HG03439 (cell line): Measurements from ENCODE around the gene RPUSD2.
"Not testable (repeated sequence)": the region's sequence is repeated elsewhere in the genome, so short reads cannot be mapped to it uniquely, and the experiment has no call there.

ENCODE experiments used
- ATAC-seq: cut with Tn5 transposase; IDR thresholded peaks from one replicate; pipeline ENCODE4 v1.9.1; 2021; ENCODE audit warnings: mild to moderate bottlenecking, moderate library complexity; ENCODE audit not compliant: unreplicated experiment

RPUSD2 gene

DNA sequence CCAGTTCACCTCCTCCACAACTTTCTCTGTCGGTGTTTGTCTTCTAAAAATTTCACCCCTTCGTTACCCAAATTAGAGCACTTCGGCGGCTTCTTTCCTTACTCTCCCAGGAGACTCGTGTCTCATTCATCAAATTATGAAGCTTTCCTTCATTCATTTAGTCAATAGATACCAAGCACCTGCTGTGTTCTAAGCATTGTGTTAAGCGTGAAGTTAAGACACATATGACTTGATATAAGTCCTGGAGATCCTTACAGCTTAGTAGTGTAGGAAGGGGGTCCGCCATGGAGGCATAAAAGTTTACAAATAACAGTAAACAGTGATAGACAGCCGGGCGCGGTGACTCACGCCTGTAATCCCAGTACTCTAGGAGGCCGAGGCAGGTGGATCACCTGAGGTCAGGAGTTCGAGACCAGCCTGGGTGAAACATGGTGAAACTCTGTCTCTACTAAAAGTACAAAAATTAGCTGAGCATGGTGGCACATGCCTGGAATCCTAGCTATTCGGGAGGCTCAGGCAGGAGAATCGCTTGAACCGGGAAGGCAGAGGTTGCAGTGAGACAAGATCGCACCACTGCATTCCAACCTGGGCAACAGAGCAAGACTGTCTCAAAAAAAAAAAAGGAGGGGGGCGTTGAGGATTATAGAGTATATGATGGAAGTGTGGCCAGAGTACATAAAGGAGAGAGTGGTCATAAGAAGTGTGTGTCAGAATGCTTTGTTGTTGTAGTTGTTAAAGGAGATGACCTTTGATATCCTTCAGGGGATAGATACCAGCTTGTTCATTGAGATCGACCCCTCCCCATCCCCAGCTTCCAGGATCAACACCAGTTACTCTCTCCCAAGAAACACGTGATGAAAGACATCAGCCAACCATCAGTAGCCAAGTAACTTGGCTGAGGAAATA lies 3.5 kb upstream of the RPUSD2 start:
- no peak for ATAC-seq

DNA sequence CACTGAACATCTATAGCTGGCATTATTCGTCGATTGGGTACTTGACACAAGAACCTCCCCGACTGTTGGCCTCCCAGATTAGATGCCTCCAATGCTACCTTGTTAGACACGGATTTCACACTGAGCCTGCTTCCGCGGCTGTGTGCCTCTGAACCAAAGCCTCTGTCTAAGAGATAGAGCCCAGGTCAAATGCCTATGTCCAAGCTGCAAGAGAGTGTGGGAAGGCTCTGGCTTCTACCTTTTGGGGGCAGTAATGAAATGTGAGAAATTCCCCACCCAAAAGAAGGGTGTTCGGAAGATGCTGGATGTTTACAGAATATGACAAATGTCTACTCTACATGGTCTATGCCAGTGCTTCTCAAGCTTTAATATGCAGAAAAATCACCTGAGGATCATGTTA lies 2.0 kb upstream of the RPUSD2 start:
- ATAC-seq, result no peak

DNA sequence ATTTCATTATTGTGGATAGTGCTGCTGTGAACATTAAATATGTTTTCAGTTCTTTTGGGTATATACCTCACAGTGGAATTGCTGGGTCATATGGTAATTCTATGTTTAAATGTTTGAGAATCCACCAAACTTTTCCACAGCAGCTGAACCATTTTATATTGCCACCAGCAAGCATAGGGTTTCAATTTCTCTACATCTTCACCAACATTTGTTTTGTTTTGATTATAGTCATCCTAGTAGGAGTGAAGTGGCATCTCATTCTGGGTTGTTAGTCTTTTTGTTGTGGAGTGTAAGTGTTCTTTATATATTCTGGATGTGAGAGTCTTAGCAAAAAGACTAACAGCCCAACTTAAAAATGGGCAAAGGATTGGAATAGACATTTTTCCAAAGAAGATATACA lies 6.0 kb downstream of the RPUSD2 start:
- ATAC-seq, result no peak

GRCh38 chr15:40576914-40577313 lies 7.8 kb downstream of the RPUSD2 start:
- ATAC-seq, result not testable (repeated sequence)

DNA sequence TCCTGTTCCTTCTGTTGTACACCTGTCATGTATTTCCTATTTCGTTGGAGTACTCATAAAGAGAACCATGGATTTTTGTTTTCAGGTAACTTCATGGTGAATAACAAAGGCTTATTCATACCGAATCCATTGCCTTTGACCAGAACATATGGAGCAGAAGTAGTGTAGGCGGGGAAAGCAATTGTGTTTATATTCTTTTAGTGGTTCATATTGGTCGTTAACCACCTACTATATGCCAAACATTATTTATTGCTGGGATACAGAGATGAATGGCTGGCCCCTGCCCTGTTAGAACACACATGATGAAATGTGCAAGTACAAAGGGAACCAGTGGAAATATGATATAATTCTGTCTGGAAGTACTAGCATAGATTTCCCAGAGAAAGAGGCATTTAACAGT lies 9.8 kb downstream of the RPUSD2 start:
- no peak for ATAC-seq

- not testable (repeated sequence) for ATAC-seq
These were observed 12.7 kb downstream of the RPUSD2 start for GRCh38 chr15:40581796-40582195.

DNA sequence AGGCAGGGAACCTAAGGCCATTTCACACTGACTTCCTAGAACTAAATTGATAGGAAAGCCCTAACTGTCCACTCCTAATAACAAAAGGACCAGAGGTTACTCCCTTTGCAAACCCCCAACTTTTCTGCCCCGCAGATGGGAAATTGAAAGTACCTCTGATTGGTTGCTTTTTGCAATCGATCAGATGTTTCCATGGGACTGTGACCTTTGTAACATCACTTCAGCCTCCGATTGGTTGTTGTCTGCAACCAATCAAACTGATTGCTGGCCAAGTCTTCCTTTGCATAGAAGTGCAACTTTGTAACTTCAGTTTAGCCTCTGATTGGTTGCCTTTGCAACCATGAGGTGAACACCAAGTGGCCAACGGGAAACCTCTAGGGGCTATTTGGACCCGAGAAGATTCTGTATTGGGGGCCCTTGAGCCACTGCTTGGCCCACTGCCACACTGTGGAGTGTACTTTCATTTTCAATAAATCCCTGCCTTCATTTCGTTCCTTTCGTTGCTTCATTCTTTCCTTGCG lies 13.7 kb downstream of the RPUSD2 start:
- no peak for ATAC-seq

GRCh38 chr15:40584191-40584590 lies 15.1 kb downstream of the RPUSD2 start:
- ATAC-seq, result no peak

DNA sequence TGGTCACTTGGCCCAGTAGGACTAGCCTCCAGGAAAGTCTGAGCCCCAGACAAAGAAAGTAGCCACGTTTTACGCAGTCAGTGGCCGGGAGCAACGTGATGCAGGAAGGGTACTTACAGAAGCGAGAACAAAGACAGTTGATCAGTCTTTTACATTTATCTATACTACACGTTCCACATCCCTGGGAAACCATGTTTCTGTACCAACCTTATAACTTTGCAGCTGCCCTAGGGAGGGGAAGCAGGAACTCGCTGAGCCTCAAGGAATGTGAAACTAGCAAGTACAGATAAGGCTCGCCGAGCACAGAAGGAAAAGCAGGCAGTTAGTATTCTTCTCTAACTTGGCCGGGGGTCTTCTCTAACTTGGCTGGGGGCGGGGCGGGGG lies 21.6 kb downstream of the RPUSD2 start:
- ATAC-seq, result no peak

DNA sequence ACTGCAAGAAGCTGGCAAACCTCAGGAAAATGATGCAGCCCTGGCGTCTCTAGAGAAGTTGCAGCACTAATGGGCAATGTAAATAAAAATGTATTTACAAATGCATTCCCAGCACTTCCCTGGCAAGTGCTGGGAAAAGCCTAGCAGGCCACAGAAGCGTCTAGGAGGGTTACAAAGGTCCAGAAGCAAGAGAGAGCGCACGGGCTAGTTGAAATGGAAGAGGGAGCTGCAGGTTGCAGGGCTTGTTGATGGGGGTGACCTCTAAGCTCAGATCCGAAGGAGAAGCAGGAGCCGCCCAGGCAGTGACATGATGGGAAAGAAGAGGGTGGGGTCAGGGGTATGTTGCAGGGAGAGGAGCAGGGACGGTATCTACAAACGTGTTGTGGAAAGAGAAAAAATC lies 22.3 kb downstream of the RPUSD2 start:
- ATAC-seq, result no peak

DNA sequence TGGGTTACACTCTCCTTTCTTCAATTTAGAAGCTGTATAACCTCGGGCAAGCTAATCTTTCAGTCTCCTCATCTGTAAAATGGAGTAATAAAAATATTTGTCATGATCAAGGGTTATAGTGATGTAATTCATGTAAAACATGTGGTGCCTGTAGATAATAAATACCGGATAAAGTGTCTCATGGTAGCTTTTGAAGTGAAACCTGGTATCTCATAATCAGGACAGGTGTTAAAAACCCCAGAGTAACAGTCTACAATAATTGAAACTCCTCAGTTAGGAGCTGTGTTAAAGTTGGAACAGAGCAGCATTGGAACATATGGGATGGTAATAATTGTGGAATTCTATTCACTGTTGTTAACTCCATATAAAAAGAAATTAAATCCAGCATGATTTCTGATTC lies 24.1 kb downstream of the RPUSD2 start:
- ATAC-seq, result no peak

DNA sequence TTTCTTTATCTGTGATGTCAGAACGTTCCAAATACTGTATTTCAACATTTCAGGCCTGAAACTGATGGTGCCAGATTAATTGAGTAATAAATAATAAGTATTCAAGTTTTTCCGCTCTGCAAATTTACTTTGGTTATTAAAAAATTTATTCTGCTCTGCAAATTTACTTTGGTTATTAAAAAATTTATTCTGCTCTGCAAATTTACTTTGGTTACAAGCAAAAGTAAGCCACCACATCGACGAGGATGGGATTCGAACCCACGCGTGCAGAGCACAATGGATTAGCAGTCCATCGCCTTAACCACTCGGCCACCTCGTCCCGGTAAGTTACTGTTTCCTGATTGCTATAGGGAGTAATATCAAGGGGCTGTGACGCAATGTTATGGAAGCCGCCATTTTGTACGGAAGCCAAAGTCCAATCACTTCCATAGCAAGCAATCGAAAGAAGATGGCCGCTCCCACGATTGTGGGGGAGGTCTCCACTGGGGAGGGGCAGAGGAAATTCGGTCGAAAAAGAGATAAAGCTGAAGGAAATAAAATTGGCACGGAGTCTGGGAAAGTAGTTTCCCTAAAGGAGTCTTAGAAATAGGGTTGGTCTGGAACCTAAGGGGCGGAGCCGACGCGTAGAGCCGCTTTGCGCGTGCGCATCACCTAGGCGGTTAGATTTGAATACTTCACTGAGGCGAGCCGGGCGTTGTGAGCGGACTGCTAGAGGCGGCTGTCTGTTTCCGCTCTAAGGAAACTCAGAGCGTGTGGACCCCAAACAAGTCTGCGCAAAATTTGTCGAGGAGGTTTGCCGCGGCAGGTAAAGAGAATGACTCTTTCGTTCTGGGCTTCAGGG lies 24.7 kb downstream of the RPUSD2 start, which contains the start of gene KNL1:
Gene KNL1 (plus strand): TSS at position 662 of the 841 bp plus-strand sequence. CDS start 8,683 bp downstream, outside the sequence.
- ATAC-seq, result peak; percentile 71

DNA sequence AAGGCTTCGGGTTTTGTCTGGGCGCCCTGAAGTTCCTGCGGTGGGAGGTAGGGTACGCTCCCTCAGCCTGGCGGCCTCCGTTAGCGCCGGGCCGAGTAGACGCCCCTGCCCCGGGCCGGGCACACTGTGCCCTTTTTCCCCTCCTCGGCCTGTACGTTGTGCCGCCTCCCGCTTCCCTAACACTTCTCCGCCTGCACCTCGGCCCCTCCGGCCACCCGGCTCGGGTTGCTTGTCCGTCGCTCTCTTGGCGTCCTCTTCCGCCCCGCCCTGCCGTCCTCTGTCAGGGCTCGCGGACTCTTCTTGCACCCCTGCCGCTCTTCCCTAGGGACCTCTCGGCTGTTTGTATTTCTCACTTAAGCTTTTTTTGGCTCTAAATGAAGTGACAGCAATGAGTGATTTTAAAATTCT lies 25.3 kb downstream of the RPUSD2 start:
- ATAC-seq, result peak; percentile 39

GRCh38 chr15:40595219-40595618 lies 26.1 kb downstream of the RPUSD2 start:
- ATAC-seq, result no peak

- no peak for ATAC-seq
These were observed 26.7 kb downstream of the RPUSD2 start for GRCh38 chr15:40595773-40596172.

DNA sequence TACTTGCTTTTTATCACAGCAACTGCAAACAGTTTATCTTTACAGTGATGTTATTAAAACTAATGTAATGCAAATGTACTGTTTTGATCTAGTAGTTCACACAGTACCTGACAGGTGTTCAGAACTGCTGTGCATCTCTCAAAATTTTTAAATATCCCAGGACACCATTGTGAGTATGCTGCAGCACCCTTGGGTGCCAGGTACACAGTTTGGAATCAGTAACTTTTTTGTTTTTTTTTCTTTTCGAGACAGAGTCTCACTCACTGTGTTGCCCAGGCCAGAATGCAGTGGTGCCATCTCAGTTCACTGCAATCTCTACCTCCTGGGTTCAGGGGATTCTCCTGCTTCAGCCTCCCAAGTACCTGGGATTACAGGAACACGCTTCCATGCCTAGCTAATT lies 27.9 kb downstream of the RPUSD2 start:
- no peak for ATAC-seq

GRCh38 chr15:40598126-40598525 lies 29.0 kb downstream of the RPUSD2 start:
- ATAC-seq, result no peak

DNA sequence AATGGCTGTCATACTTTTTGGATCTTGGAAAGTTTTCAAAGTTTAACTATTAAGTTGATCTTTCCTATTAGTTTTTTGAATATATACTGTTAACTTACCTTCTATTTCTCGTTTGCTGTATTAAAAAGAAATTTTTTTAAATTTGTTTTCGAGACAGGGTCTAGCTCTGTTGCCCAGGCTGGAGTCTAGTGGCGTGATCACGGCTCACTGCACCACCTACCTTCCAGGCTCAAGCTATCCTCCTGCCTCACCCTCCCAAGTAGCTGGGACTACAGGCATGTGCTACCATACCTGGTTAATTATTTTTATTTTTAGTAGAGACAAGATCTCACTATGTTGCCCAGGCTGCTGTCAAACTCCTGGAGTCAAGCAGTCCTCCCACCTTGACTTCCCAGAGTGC lies 29.6 kb downstream of the RPUSD2 start:
- ATAC-seq, result no peak

- no peak for ATAC-seq
These were observed 31.9 kb downstream of the RPUSD2 start for GRCh38 chr15:40600956-40601355.

- ATAC-seq, result no peak
These were observed 34.8 kb downstream of the RPUSD2 start for GRCh38 chr15:40603935-40604334.

GRCh38 chr15:40613080-40613479 lies 44.0 kb downstream of the RPUSD2 start:
- ATAC-seq, result no peak

GRCh38 chr15:40618023-40618422 lies 48.9 kb downstream of the RPUSD2 start:
- no peak for ATAC-seq
